Ovary (tissue), 9 donors: ENCODE measurements around the gene GGA1. TPM values are rescaled to one million over a fixed set of nuclear protein-coding genes. Genes with fewer than 3 reads are reported as not detected.

Source experiments
- DNase-seq, 5 donors: peaks; one replicate each; pipeline ENCODE4 v3.0.0-alpha.2; 2019 to 2020
- H3K27ac ChIP-seq, 2 donors: fragments of 200-600 bp; one replicate each; pipeline versions ENCODE4 v1.5.1 to v1.8.0; 2019 to 2022
- H3K27me3 ChIP-seq: fragments of 200-600 bp; one replicate; pipeline ENCODE4 v1.8.0; 2022
- H3K36me3 ChIP-seq: fragments of 200-600 bp; sonication (generic); one replicate; pipeline ENCODE4 v1.5.1; 2019
- H3K4me1 ChIP-seq: one replicate; pipeline ENCODE4 v1.8.1; 2013; ENCODE audit warnings: mild to moderate bottlenecking, moderate library complexity; ENCODE audit not compliant: insufficient read depth
- H3K4me3 ChIP-seq: fragments of 200-600 bp; sonication (generic); one replicate; pipeline ENCODE4 v1.5.1; 2017
- H3K9me3 ChIP-seq, 2 donors: fragments of 200-600 bp in 1 of 2; sonication (generic) in 1 of 2; one replicate each; pipeline versions ENCODE4 v1.5.1 to v1.8.1; 2013 to 2019; ENCODE audit warnings: mild to moderate bottlenecking in 1 of 2, moderate library complexity in 1 of 2
- EP300 ChIP-seq: sonication (generic); formaldehyde crosslinking; IDR thresholded peaks from one replicate; pipeline ENCODE4 v1.6.1; 2017; ENCODE audit warnings: antibody characterized with exemption
- POLR2A ChIP-seq: fragments of 450-650 bp; IDR thresholded peaks from one replicate; pipeline ENCODE4 v1.6.1; 2017; ENCODE audit warnings: antibody characterized with exemption, mild to moderate bottlenecking, moderate library complexity
- WGBS, 3 donors: extraction: QIAGEN DNeasy Blood & Tissue Kit in 1 of 3; methylation state at CpG; one replicate each; pipeline versions ENCODE4 v1.1.5 to v1.1.7; 2013 to 2017; 5-methylcytosine and 5-hydroxymethylcytosine counted together
- intact Hi-C, 4 donors: fragments of 100-400 bp; cut with DNase I; formaldehyde crosslinking; loops; one replicate each; pipeline versions ENCODE4 v1.11.0 to v1.15.1; 2022 to 2023
- polyA plus RNA-seq, 2 donors: library from polyadenylated mRNA; stranded (reverse); fragments of 200-250 nt in 1 of 2; fragments of 350-450 nt in 1 of 2; fragmentation: Illumina TruSeq in 1 of 2; extraction: RNeasy Lipid Tissue Mini Kit (QIAGEN cat#74804) in 1 of 2; gene quantifications; one replicate each; pipeline ENCODE4 v1.2.3, GENCODE V29; 2013 to 2014
- total RNA-seq, 7 donors: library from RNA; depleted of rRNA in 2 of 7; stranded (reverse); fragments of >200 nt in 2 of 7; fragmentation: NEBNext Ultra II Directional in 3 of 7; extraction: Animal tissue kit (Norgen Biotek cat#: 25700) in 3 of 7; gene quantifications; one replicate each; pipeline versions ENCODE4 v1.1.0 to v1.2.4, GENCODE V29; 2016 to 2023
- TF ChIP-seq, protein P1 (sequence below), 3 donors: fragments of 450-650 bp in 2 of 3; fragments of 200-600 bp in 1 of 3; IDR thresholded peaks; one replicate each; pipeline versions ENCODE4 v1.5.1 to v1.8.0; 2016 to 2022; ENCODE audit warnings: antibody characterized with exemption in 3 of 3, mild to moderate bottlenecking in 1 of 3
- donor health status: DM: no; HTN: no; CAD: no; lungs with moderate emphysema.
- donor health status: DM: no; HTN: no; CAD: no.
- donor health status: Bipolar disorder and iron deficiency.
- donor health status: DM: yes; HTN: yes; CAD: no.
- donor health status: DM: no; HTN: no; CAD: no.
- donor health status: DM: yes; HTN: yes; CAD: no.

Gene GGA1
- total and polyA plus RNA-seq, 9 donors: 24.1 to 64.7 (median 46.6) TPM

GRCh38 chr22:37661160-37661924 is 52.7 kb downstream of the GGA1 start:
- H3K4me1 ChIP-seq: peaks cover 11% of the 10 kb centered on the region

DNA sequence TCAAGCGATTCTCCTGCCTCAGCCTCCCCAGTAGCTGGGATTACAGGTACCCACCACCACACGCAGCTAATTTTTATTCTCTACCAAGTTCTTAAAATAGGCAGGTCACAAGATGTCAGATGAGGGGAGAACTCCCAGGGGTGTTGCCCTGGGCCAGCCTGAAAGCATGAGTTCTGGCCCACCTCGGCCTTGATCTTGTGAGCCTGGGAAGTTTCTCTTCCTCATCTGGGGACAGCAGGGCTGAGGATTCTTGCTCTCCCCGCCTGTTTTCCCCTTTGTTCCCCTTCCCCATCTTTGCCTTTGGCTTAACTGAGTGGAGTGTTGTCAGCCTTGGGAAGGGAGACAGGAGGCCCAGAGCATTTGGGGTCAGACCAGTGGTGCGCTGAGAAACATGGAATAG is 53.4 kb downstream of the GGA1 start:
- Histone ChIP-seq H3K4me1 (peaks cover 11% of the 10 kb centered on the region), H3K36me3 (no peaks in the 10 kb centered on the region), H3K27me3 (no peaks in the 10 kb centered on the region), H3K9me3 (no peaks in the 10 kb centered on the region), H3K27ac (peak overlapping the region in 1 of 2 donors; percentile 19), H3K4me3 (no peak overlapping the region)
- no peak for DNase-seq
- WGBS, 3 donors: 77 to 86% (median 85%) methylated on average over 5 of the region's 5 CpGs
- no peak for TF ChIP-seq POLR2A
- no peak for TF ChIP-seq EP300
- TF ChIP-seq, protein P1, sequence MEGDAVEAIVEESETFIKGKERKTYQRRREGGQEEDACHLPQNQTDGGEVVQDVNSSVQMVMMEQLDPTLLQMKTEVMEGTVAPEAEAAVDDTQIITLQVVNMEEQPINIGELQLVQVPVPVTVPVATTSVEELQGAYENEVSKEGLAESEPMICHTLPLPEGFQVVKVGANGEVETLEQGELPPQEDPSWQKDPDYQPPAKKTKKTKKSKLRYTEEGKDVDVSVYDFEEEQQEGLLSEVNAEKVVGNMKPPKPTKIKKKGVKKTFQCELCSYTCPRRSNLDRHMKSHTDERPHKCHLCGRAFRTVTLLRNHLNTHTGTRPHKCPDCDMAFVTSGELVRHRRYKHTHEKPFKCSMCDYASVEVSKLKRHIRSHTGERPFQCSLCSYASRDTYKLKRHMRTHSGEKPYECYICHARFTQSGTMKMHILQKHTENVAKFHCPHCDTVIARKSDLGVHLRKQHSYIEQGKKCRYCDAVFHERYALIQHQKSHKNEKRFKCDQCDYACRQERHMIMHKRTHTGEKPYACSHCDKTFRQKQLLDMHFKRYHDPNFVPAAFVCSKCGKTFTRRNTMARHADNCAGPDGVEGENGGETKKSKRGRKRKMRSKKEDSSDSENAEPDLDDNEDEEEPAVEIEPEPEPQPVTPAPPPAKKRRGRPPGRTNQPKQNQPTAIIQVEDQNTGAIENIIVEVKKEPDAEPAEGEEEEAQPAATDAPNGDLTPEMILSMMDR (IDR thresholded peaks at IDR 0.05): no peak
- intact Hi-C loops: loop anchor here in 1 of 4 donors (5.0 kb wide), 1 partner anchor 140 kb away; no protein-coding TSS in a partner anchor

More at GRCh38 chr22:37661160-37661924, 52.7 kb downstream of the GGA1 start:
- TF ChIP-seq EP300: no peak
- TF ChIP-seq, protein P1 (IDR thresholded peaks at IDR 0.05): peak; percentile 8 to 49 (median 27)
- Histone ChIP-seq H3K4me3 (no peak overlapping the region), H3K9me3 (no peaks in the 10 kb centered on the region), H3K27me3 (no peaks in the 10 kb centered on the region), H3K27ac (peak overlapping the region in 1 of 2 donors; percentile 22), H3K36me3 (no peaks in the 10 kb centered on the region)
- intact Hi-C loops: loop anchor here in 1 of 4 donors (5.0 kb wide), 1 partner anchor 141 kb away; no protein-coding TSS in a partner anchor
- 40 to 43% (median 42%) methylated on average over 12 of the region's 12 CpGs for WGBS, 3 donors
- peak in 3 of 5 donors; percentile 20 to 42 (median 37) for DNase-seq

DNA sequence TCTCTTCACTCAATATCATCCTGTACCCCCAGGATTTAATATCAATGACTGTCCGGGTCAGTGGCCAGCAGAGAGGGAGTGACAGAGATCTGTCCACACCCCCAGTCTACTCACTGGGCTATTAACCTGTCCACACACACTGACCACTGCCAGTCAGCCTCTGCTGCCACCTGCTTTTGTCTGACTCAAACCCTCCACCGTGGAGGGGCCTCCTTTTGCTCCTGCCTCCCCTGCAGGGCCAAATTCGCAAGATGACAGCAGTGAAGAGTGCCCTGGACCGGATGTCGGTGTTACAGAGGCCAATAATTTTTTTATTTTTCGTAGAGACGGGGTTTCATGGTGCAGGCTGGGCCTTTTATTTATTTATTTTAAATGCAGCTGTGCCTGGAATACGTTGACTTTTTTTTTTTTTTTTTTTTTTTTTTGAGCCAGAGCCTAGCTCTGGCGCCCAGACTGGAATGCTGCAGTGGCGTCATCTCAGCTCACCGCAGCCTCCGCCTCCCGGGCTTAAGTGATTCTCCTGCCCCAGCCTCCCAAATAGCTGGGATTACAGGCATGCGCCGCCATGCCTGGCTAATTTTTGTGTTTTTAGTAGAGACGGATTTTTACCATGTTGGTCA is 55.0 kb downstream of the GGA1 start:
- DNase-seq: no peak
- Histone ChIP-seq H3K36me3 (no peaks in the 10 kb centered on the region), H3K9me3 (no peaks in the 10 kb centered on the region), H3K27ac (no peak overlapping the region), H3K4me3 (no peak overlapping the region), H3K27me3 (no peaks in the 10 kb centered on the region), H3K4me1 (peaks cover 9% of the 10 kb centered on the region)
- TF ChIP-seq POLR2A (no peak), EP300 (no peak)
- TF ChIP-seq, protein P1 (IDR thresholded peaks at IDR 0.05): no peak
- intact Hi-C loops: loop anchor here in 1 of 4 donors (5.0 kb wide), 1 partner anchor 139 kb away; no protein-coding TSS in a partner anchor
- WGBS, 3 donors: 33 to 70% (median 36%) methylated on average over 16 of the region's 16 CpGs

DNA sequence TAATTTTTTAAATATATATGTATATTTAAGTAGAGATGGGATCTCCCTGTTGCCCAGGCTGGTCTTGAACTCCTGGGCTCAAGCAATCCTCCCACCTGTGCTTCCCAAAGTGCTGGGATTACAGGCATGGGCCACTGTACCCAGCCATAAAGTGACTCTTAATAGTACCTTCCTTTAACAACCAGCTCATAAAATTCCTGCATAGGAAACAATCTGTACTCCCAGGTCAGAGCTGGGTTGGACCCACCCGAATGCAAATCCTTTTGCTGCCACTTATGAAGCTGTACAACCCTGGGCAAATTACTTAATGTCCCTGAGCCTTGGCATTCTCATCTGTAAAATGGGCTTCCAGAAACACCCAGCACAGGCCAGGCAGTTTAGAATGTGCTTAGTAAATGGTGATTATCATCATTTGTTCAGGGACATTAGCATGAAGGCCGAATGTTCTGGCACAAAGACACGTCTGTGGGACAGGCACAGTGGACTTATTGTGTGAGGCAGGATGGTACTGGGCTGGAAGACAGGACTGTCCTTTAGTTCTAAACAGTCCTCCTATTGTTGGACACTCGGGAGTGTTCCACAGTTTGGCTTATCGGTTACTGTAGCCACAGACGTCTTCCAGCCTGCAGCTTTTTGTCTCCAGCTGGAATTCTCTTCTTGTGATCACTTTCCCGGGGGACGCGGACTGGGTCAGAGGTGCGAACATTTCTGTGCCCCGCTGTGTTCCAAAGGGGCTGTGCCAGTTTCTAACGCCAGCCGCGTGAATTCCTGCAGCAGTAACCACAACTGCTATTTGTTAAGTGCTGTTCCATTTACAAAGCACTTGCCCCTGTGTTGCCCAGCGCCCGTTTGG is 55.8 kb downstream of the GGA1 start:
- Histone ChIP-seq H3K4me3 (no peak overlapping the region), H3K27me3 (no peaks in the 10 kb centered on the region), H3K9me3 (no peaks in the 10 kb centered on the region), H3K4me1 (peaks cover 6% of the 10 kb centered on the region), H3K27ac (no peak overlapping the region), H3K36me3 (no peaks in the 10 kb centered on the region)
- DNase-seq: peak in 2 of 5 donors; percentile 31 to 68
- TF ChIP-seq, protein P1 (IDR thresholded peaks at IDR 0.05): no peak
- 32 to 65% (median 33%) methylated on average over 16 of the region's 16 CpGs for WGBS, 3 donors
- intact Hi-C loops: loop anchor here in 1 of 4 donors (5.0 kb wide), 1 partner anchor 138 kb away; no protein-coding TSS in a partner anchor
